ENCODE data around the gene CEP95.

Gene CEP95

GRCh38 chr17:64547319-64547718 is 40.5 kb downstream of the CEP95 start:
- Histone ChIP-seq H4K5ac (ENCODE audit: low read length) (no peak overlapping the region), H3K4ac (ENCODE audit: low read depth, low read length) (no peak overlapping the region), H2BK15ac (replicated peaks; ENCODE audit: low read depth) (no peak overlapping the region), H3K36me3 (ENCODE audit: control insufficient read depth, insufficient read depth, low read length) (no peaks in the 10 kb centered on the region), H3K18ac (ENCODE audit: low read length) (no peak overlapping the region), H3K4me3 (ENCODE audit: low read length) (no peak overlapping the region), H3K4me2 (ENCODE audit: low read length) (no peak overlapping the region), H3K27ac (ENCODE audit: low read depth, low read length) (no peak overlapping the region), H3K9ac (ENCODE audit: low read length) (no peak overlapping the region), H3K4me1 (ENCODE audit: control insufficient read depth, low read depth, low read length) (no peaks in the 10 kb centered on the region), H2AK5ac (ENCODE audit: low read length) (no peak overlapping the region), H3K23ac (ENCODE audit: low read length) (no peak overlapping the region), H3K27me3 (ENCODE audit: insufficient read depth, low read length, poor library complexity) (no peaks in the 10 kb centered on the region), H2BK5ac (ENCODE audit: low read length) (no peak overlapping the region), H3K79me1 (ENCODE audit: low read length) (no peaks in the 10 kb centered on the region), H3K56ac (ENCODE audit: low read length) (no peak overlapping the region), H2BK120ac (ENCODE audit: low read depth, low read length) (no peak overlapping the region), H3K79me2 (ENCODE audit: control insufficient read depth, insufficient read depth, low read length) (no peaks in the 10 kb centered on the region), H4K8ac (ENCODE audit: low read depth, low read length) (no peak overlapping the region)
- WGBS (ENCODE audit: extremely low coverage, insufficient coverage, low lambda C conversion rate), result no CpG with 5 or more reads among the region's 10 CpGs
- DNase-seq, result peak; percentile 75

GRCh38 chr17:64551461-64551860 is 44.7 kb downstream of the CEP95 start:
- no peak overlapping the region for H2BK15ac ChIP-seq (replicated peaks; ENCODE audit: low read depth)
- no peak for DNase-seq
- no peaks in the 10 kb centered on the region for H3K79me2 ChIP-seq (ENCODE audit: control insufficient read depth, insufficient read depth, low read length)
- H3K27me3 ChIP-seq (ENCODE audit: insufficient read depth, low read length, poor library complexity), result no peaks in the 10 kb centered on the region
- no peak overlapping the region for H3K18ac ChIP-seq (ENCODE audit: low read length)
- H3K4me2 ChIP-seq (ENCODE audit: low read length), result no peak overlapping the region
- H3K56ac ChIP-seq (ENCODE audit: low read length), result no peak overlapping the region
- no peak overlapping the region for H4K8ac ChIP-seq (ENCODE audit: low read depth, low read length)
- H2BK5ac ChIP-seq (ENCODE audit: low read length), result no peak overlapping the region
- H2BK120ac ChIP-seq (ENCODE audit: low read depth, low read length), result no peak overlapping the region
- no CpG with 5 or more reads among the region's 5 CpGs for WGBS (ENCODE audit: extremely low coverage, insufficient coverage, low lambda C conversion rate)
- no peak overlapping the region for H3K27ac ChIP-seq (ENCODE audit: low read depth, low read length)
- no peaks in the 10 kb centered on the region for H3K79me1 ChIP-seq (ENCODE audit: low read length)
- H3K4me1 ChIP-seq (ENCODE audit: control insufficient read depth, low read depth, low read length), result no peaks in the 10 kb centered on the region
- no peak overlapping the region for H4K5ac ChIP-seq (ENCODE audit: low read length)
- H2AK5ac ChIP-seq (ENCODE audit: low read length), result no peak overlapping the region
- no peak overlapping the region for H3K23ac ChIP-seq (ENCODE audit: low read length)
- no peak overlapping the region for H3K9ac ChIP-seq (ENCODE audit: low read length)
- no peak overlapping the region for H3K4me3 ChIP-seq (ENCODE audit: low read length)
- no peaks in the 10 kb centered on the region for H3K36me3 ChIP-seq (ENCODE audit: control insufficient read depth, insufficient read depth, low read length)
- no peak overlapping the region for H3K4ac ChIP-seq (ENCODE audit: low read depth, low read length)

- Histone ChIP-seq H3K4me3 (ENCODE audit: low read length) (no peak overlapping the region), H3K79me2 (ENCODE audit: control insufficient read depth, insufficient read depth, low read length) (no peaks in the 10 kb centered on the region), H3K4me2 (ENCODE audit: low read length) (no peak overlapping the region), H3K9ac (ENCODE audit: low read length) (no peak overlapping the region), H3K18ac (ENCODE audit: low read length) (no peak overlapping the region), H3K4me1 (ENCODE audit: control insufficient read depth, low read depth, low read length) (no peaks in the 10 kb centered on the region), H3K4ac (ENCODE audit: low read depth, low read length) (no peak overlapping the region), H2BK15ac (replicated peaks; ENCODE audit: low read depth) (no peak overlapping the region), H4K8ac (ENCODE audit: low read depth, low read length) (no peak overlapping the region), H2AK5ac (ENCODE audit: low read length) (no peak overlapping the region), H4K5ac (ENCODE audit: low read length) (no peak overlapping the region), H3K27ac (ENCODE audit: low read depth, low read length) (no peak overlapping the region), H3K27me3 (ENCODE audit: insufficient read depth, low read length, poor library complexity) (no peaks in the 10 kb centered on the region), H2BK5ac (ENCODE audit: low read length) (no peak overlapping the region), H3K79me1 (ENCODE audit: low read length) (no peaks in the 10 kb centered on the region), H3K36me3 (ENCODE audit: control insufficient read depth, insufficient read depth, low read length) (no peaks in the 10 kb centered on the region), H2BK120ac (ENCODE audit: low read depth, low read length) (no peak overlapping the region), H3K23ac (ENCODE audit: low read length) (no peak overlapping the region), H3K56ac (ENCODE audit: low read length) (no peak overlapping the region)
- DNase-seq, result peak; percentile 13
Observed at GRCh38 chr17:64554028-64554637, 47.4 kb downstream of the CEP95 start.

DNA sequence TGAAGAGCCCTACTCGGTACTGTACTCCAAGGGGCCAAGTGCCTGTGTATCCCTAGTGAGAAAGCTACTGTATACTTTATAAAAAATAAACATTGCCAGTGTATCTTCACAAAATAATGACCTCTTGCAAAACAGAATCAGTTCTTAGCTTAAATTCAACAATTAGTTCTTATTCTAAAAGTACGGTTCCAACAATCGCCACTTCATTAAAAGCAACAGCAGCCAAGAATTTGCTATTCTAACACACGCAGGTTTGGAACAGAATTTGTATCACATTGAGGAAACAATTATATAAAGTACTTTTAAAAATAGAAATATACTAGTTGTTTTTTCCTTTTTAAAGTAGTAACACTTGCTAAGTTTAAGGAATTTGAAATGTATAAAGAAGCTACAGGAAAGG is 48.5 kb downstream of the CEP95 start:
- Histone ChIP-seq H2BK15ac (replicated peaks; ENCODE audit: low read depth) (no peak overlapping the region), H3K56ac (ENCODE audit: low read length) (no peak overlapping the region), H2AK5ac (ENCODE audit: low read length) (no peak overlapping the region), H3K23ac (ENCODE audit: low read length) (no peak overlapping the region), H3K9ac (ENCODE audit: low read length) (no peak overlapping the region), H3K4me2 (ENCODE audit: low read length) (no peak overlapping the region), H3K79me1 (ENCODE audit: low read length) (no peaks in the 10 kb centered on the region), H2BK5ac (ENCODE audit: low read length) (no peak overlapping the region), H3K4me3 (ENCODE audit: low read length) (no peak overlapping the region), H3K27ac (ENCODE audit: low read depth, low read length) (no peak overlapping the region), H4K8ac (ENCODE audit: low read depth, low read length) (no peak overlapping the region), H3K79me2 (ENCODE audit: control insufficient read depth, insufficient read depth, low read length) (no peaks in the 10 kb centered on the region), H3K27me3 (ENCODE audit: insufficient read depth, low read length, poor library complexity) (no peaks in the 10 kb centered on the region), H3K4ac (ENCODE audit: low read depth, low read length) (no peak overlapping the region), H4K5ac (ENCODE audit: low read length) (no peak overlapping the region), H3K36me3 (ENCODE audit: control insufficient read depth, insufficient read depth, low read length) (no peaks in the 10 kb centered on the region), H2BK120ac (ENCODE audit: low read depth, low read length) (no peak overlapping the region), H3K4me1 (ENCODE audit: control insufficient read depth, low read depth, low read length) (no peaks in the 10 kb centered on the region), H3K18ac (ENCODE audit: low read length) (no peak overlapping the region)
- DNase-seq, result no peak
- WGBS (ENCODE audit: extremely low coverage, insufficient coverage, low lambda C conversion rate), result no CpG with 5 or more reads among the region's 4 CpGs

GRCh38 chr17:64564098-64564497 is 57.3 kb downstream of the CEP95 start:
- Histone ChIP-seq H3K23ac (ENCODE audit: low read length) (no peak overlapping the region), H3K4me1 (ENCODE audit: control insufficient read depth, low read depth, low read length) (no peaks in the 10 kb centered on the region), H2BK5ac (ENCODE audit: low read length) (no peak overlapping the region), H2AK5ac (ENCODE audit: low read length) (no peak overlapping the region), H3K36me3 (ENCODE audit: control insufficient read depth, insufficient read depth, low read length) (no peaks in the 10 kb centered on the region), H2BK15ac (replicated peaks; ENCODE audit: low read depth) (no peak overlapping the region), H3K79me1 (ENCODE audit: low read length) (no peaks in the 10 kb centered on the region), H4K5ac (ENCODE audit: low read length) (no peak overlapping the region), H3K9ac (ENCODE audit: low read length) (no peak overlapping the region), H3K4ac (ENCODE audit: low read depth, low read length) (no peak overlapping the region), H3K56ac (ENCODE audit: low read length) (no peak overlapping the region), H3K4me3 (ENCODE audit: low read length) (no peak overlapping the region), H3K27me3 (ENCODE audit: insufficient read depth, low read length, poor library complexity) (no peaks in the 10 kb centered on the region), H3K18ac (ENCODE audit: low read length) (no peak overlapping the region), H4K8ac (ENCODE audit: low read depth, low read length) (no peak overlapping the region), H3K79me2 (ENCODE audit: control insufficient read depth, insufficient read depth, low read length) (no peaks in the 10 kb centered on the region), H3K4me2 (ENCODE audit: low read length) (no peak overlapping the region), H3K27ac (ENCODE audit: low read depth, low read length) (no peak overlapping the region), H2BK120ac (ENCODE audit: low read depth, low read length) (no peak overlapping the region)
- no CpG with 5 or more reads among the region's 1 CpG for WGBS (ENCODE audit: extremely low coverage, insufficient coverage, low lambda C conversion rate)
- no peak for DNase-seq

GRCh38 chr17:64565563-64565962 is 58.8 kb downstream of the CEP95 start:
- Histone ChIP-seq H2BK15ac (replicated peaks; ENCODE audit: low read depth) (no peak overlapping the region), H2AK5ac (ENCODE audit: low read length) (no peak overlapping the region), H3K18ac (ENCODE audit: low read length) (no peak overlapping the region), H3K79me1 (ENCODE audit: low read length) (no peaks in the 10 kb centered on the region), H4K8ac (ENCODE audit: low read depth, low read length) (no peak overlapping the region), H3K36me3 (ENCODE audit: control insufficient read depth, insufficient read depth, low read length) (no peaks in the 10 kb centered on the region), H3K56ac (ENCODE audit: low read length) (no peak overlapping the region), H2BK5ac (ENCODE audit: low read length) (no peak overlapping the region), H3K23ac (ENCODE audit: low read length) (no peak overlapping the region), H3K4me2 (ENCODE audit: low read length) (no peak overlapping the region), H3K4me1 (ENCODE audit: control insufficient read depth, low read depth, low read length) (no peaks in the 10 kb centered on the region), H3K4ac (ENCODE audit: low read depth, low read length) (no peak overlapping the region), H3K27me3 (ENCODE audit: insufficient read depth, low read length, poor library complexity) (no peaks in the 10 kb centered on the region), H2BK120ac (ENCODE audit: low read depth, low read length) (no peak overlapping the region), H3K79me2 (ENCODE audit: control insufficient read depth, insufficient read depth, low read length) (no peaks in the 10 kb centered on the region), H3K4me3 (ENCODE audit: low read length) (no peak overlapping the region), H3K27ac (ENCODE audit: low read depth, low read length) (no peak overlapping the region), H3K9ac (ENCODE audit: low read length) (no peak overlapping the region), H4K5ac (ENCODE audit: low read length) (no peak overlapping the region)
- DNase-seq, result no peak

All from mesendoderm (in vitro differentiated cells).